ENCODE data around the gene KCTD5. TPM values are rescaled to one million over a fixed set of nuclear protein-coding genes. Genes with fewer than 3 reads are reported as not detected.

The KCTD5 gene
- polyA plus RNA-seq, 1 donor (not counting 4 experiments of a cell fraction or from before 2014, with no cell fraction given) = 29.0 TPM

- Histone ChIP-seq H3K79me2 (ENCODE audit: control insufficient read depth, insufficient read depth, low read length) (no peaks in the 10 kb centered on the region), H3K36me3 (ENCODE audit: control insufficient read depth in 2 of 2, extremely low read depth in 1 of 2, insufficient read depth in 2 of 2, low read length in 2 of 2) (peaks cover 0 to 23% of the 10 kb centered on the region in 2 experiments), H3K9ac (ENCODE audit: control insufficient read depth, extremely low read depth, insufficient read depth, low read length) (no peak overlapping the region), H3K4me3 (ENCODE audit: control insufficient read depth in 2 of 3, extremely low read depth in 1 of 3, insufficient read depth in 2 of 3, low read depth in 1 of 3, low read length in 3 of 3) (no peak overlapping the region), H3K9me3 (ENCODE audit: control insufficient read depth, low read depth, low read length) (no peaks in the 10 kb centered on the region), H3K4me1 (ENCODE audit: control insufficient read depth, extremely low read depth, insufficient read depth, low read length) (no peaks in the 10 kb centered on the region), H3K9me1 (ENCODE audit: control insufficient read depth, extremely low read depth, insufficient read depth, low read length) (no peaks in the 10 kb centered on the region), H3K27ac (ENCODE audit: control insufficient read depth, insufficient read depth, low read length) (no peak overlapping the region), H2AFZ (ENCODE audit: control insufficient read depth, low read length) (no peak overlapping the region), H4K20me1 (ENCODE audit: control insufficient read depth, extremely low read depth, insufficient read depth, low read length) (no peaks in the 10 kb centered on the region), H3K27me3 (ENCODE audit: control insufficient read depth, extremely low read depth, insufficient read depth, low read length) (peaks cover 6% of the 10 kb centered on the region), H3K4me2 (ENCODE audit: control insufficient read depth, extremely low read depth, insufficient read depth, low read depth, low read length) (no peak overlapping the region)
- dilution Hi-C loops (cut with MboI; ENCODE audit: extremely low pct_ligation_motif_present, low sequenced_read_pairs) = no loop called here
- FAIRE-seq = no peak
- TF ChIP-seq CTCF (optimal IDR thresholded peaks at IDR 0.05 in 1 of 3, IDR thresholded peaks at IDR 0.05 in 1 of 3, conservative IDR thresholded peaks at IDR 0.05 in 1 of 3; ENCODE audit: extremely low read depth in 1 of 3, insufficient read depth in 2 of 3, low read length in 3 of 3) (no peak), EZH2 (IDR thresholded peaks at IDR 0.05; ENCODE audit: low read length) (no peak)
- DNase-seq (ENCODE audit: low read depth, low spot score) = no peak
Measured at GRCh38 chr16:2710021-2710710, 27.8 kb downstream of the KCTD5 start.

GRCh38 chr16:2710711-2711231 is 28.4 kb downstream of the KCTD5 start:
- Histone ChIP-seq H3K27ac (ENCODE audit: control insufficient read depth, insufficient read depth, low read length) (no peak overlapping the region), H3K4me2 (ENCODE audit: control insufficient read depth, extremely low read depth, insufficient read depth, low read depth, low read length) (no peak overlapping the region), H3K79me2 (ENCODE audit: control insufficient read depth, insufficient read depth, low read length) (no peaks in the 10 kb centered on the region), H4K20me1 (ENCODE audit: control insufficient read depth, extremely low read depth, insufficient read depth, low read length) (no peaks in the 10 kb centered on the region), H3K9ac (ENCODE audit: control insufficient read depth, extremely low read depth, insufficient read depth, low read length) (no peak overlapping the region), H3K4me3 (ENCODE audit: control insufficient read depth in 2 of 3, extremely low read depth in 1 of 3, insufficient read depth in 2 of 3, low read depth in 1 of 3, low read length in 3 of 3) (no peak overlapping the region), H3K27me3 (ENCODE audit: control insufficient read depth, extremely low read depth, insufficient read depth, low read length) (peaks cover 6% of the 10 kb centered on the region), H3K9me3 (ENCODE audit: control insufficient read depth, low read depth, low read length) (no peaks in the 10 kb centered on the region), H3K36me3 (ENCODE audit: control insufficient read depth in 2 of 2, extremely low read depth in 1 of 2, insufficient read depth in 2 of 2, low read length in 2 of 2) (peaks cover 0 to 23% of the 10 kb centered on the region in 2 experiments), H3K4me1 (ENCODE audit: control insufficient read depth, extremely low read depth, insufficient read depth, low read length) (no peaks in the 10 kb centered on the region), H2AFZ (ENCODE audit: control insufficient read depth, low read length) (no peak overlapping the region), H3K9me1 (ENCODE audit: control insufficient read depth, extremely low read depth, insufficient read depth, low read length) (no peaks in the 10 kb centered on the region)
- FAIRE-seq (no peak), DNase-seq (ENCODE audit: low read depth, low spot score) (no peak)
- dilution Hi-C loops (cut with MboI; ENCODE audit: extremely low pct_ligation_motif_present, low sequenced_read_pairs) = no loop called here
- TF ChIP-seq EZH2 (IDR thresholded peaks at IDR 0.05; ENCODE audit: low read length) (no peak), CTCF (optimal IDR thresholded peaks at IDR 0.05 in 1 of 3, IDR thresholded peaks at IDR 0.05 in 1 of 3, conservative IDR thresholded peaks at IDR 0.05 in 1 of 3; ENCODE audit: extremely low read depth in 1 of 3, insufficient read depth in 2 of 3, low read length in 3 of 3) (no peak)

Measured in keratinocyte (primary cell).